Measurements from ENCODE around the gene YWHAB. TPM values are rescaled to one million over a fixed set of nuclear protein-coding genes. Genes with fewer than 3 reads are reported as not detected.
A peak's percentile ranks its signal among the peaks of the same experiment; 100 is the strongest.
"Not testable (repeated sequence)": the region's sequence is repeated elsewhere in the genome, so short reads cannot be mapped to it uniquely, and the experiment has no call there.

The YWHAB gene
- total RNA-seq, 1 experiment from 2014 or later = 224 TPM

- DNase-seq (ENCODE audit: low spot score) = no peak
- no peaks in the 10 kb centered on the region for H3K9me3 ChIP-seq (ENCODE audit: low read depth, low read length, poor library complexity, severe bottlenecking)
- no TSS peak for BruUV-seq (replicated peaks)
- no peak overlapping the region for H3K27ac ChIP-seq (ENCODE audit: low read depth, low read length, poor library complexity, severe bottlenecking)
- H3K4me1 ChIP-seq (ENCODE audit: insufficient read depth, low read length, poor library complexity, severe bottlenecking) = no peaks in the 10 kb centered on the region
- no peaks in the 10 kb centered on the region for H3K36me3 ChIP-seq (ENCODE audit: insufficient read depth, low read length, poor library complexity, severe bottlenecking)
- H3K4me3 ChIP-seq (ENCODE audit: low read depth, low read length, poor library complexity, severe bottlenecking) = no peak overlapping the region
- CTCF ChIA-PET = interaction anchor here (1.1 kb wide), 1 partner anchor 122 kb away, joined by 5 read pairs; no protein-coding TSS in a partner anchor
- H3K27me3 ChIP-seq (replicated peaks; ENCODE audit: insufficient read depth, low read depth, low read length, poor library complexity) = no peaks in the 10 kb centered on the region
- TF ChIP-seq CTCF (conservative IDR thresholded peaks at IDR 0.05; ENCODE audit: low read depth, low read length) (no peak), EZH2 (IDR thresholded peaks at IDR 0.05; ENCODE audit: borderline replicate concordance, low read depth, low read length, poor library complexity, severe bottlenecking) (no peak)
- POLR2A ChIA-PET (ENCODE audit: low non-redundant PET) = no interaction called here
- intact Hi-C loops (cut with micrococcal nuclease; ENCODE audit: unreplicated experiment) = no loop called here
Observed at GRCh38 chr20:44869471-44869870, 16.0 kb upstream of the YWHAB start.

- H3K36me3 ChIP-seq (ENCODE audit: insufficient read depth, low read length, poor library complexity, severe bottlenecking); H3K9me3 ChIP-seq (ENCODE audit: low read depth, low read length, poor library complexity, severe bottlenecking); H3K27ac ChIP-seq (ENCODE audit: low read depth, low read length, poor library complexity, severe bottlenecking); H3K4me3 ChIP-seq (ENCODE audit: low read depth, low read length, poor library complexity, severe bottlenecking); BruUV-seq (replicated peaks); POLR2A ChIA-PET (ENCODE audit: low non-redundant PET); intact Hi-C loops (cut with micrococcal nuclease; ENCODE audit: unreplicated experiment); H3K27me3 ChIP-seq (replicated peaks; ENCODE audit: insufficient read depth, low read depth, low read length, poor library complexity); CTCF ChIA-PET; H3K4me1 ChIP-seq (ENCODE audit: insufficient read depth, low read length, poor library complexity, severe bottlenecking); DNase-seq (ENCODE audit: low spot score): not testable (repeated sequence)
Observed at GRCh38 chr20:44882360-44882759, 3.1 kb upstream of the YWHAB start.

- Histone ChIP-seq H3K36me3 (ENCODE audit: insufficient read depth, low read length, poor library complexity, severe bottlenecking) (peaks cover 4% of the 10 kb centered on the region), H3K9me3 (ENCODE audit: low read depth, low read length, poor library complexity, severe bottlenecking) (no peaks in the 10 kb centered on the region), H3K27ac (ENCODE audit: low read depth, low read length, poor library complexity, severe bottlenecking) (no peak overlapping the region), H3K27me3 (replicated peaks; ENCODE audit: insufficient read depth, low read depth, low read length, poor library complexity) (no peaks in the 10 kb centered on the region), H3K4me3 (ENCODE audit: low read depth, low read length, poor library complexity, severe bottlenecking) (no peak overlapping the region), H3K4me1 (ENCODE audit: insufficient read depth, low read length, poor library complexity, severe bottlenecking) (peaks cover 14% of the 10 kb centered on the region)
- ChIA-PET POLR2A (ENCODE audit: low non-redundant PET) (no interaction called here), CTCF (no interaction called here)
- no TSS peak for BruUV-seq (replicated peaks)
- TF ChIP-seq CTCF (conservative IDR thresholded peaks at IDR 0.05; ENCODE audit: low read depth, low read length) (no peak), EZH2 (IDR thresholded peaks at IDR 0.05; ENCODE audit: borderline replicate concordance, low read depth, low read length, poor library complexity, severe bottlenecking) (no peak)
- no peak for DNase-seq (ENCODE audit: low spot score)
- intact Hi-C loops (cut with micrococcal nuclease; ENCODE audit: unreplicated experiment) = no loop called here
Observed at GRCh38 chr20:44883214-44883902, 2.1 kb upstream of the YWHAB start.

GRCh38 chr20:44884907-44885391 is 556 bp upstream of the YWHAB start:
- no peak for DNase-seq (ENCODE audit: low spot score)
- Histone ChIP-seq H3K4me3 (ENCODE audit: low read depth, low read length, poor library complexity, severe bottlenecking) (peak overlapping the region; percentile 91), H3K36me3 (ENCODE audit: insufficient read depth, low read length, poor library complexity, severe bottlenecking) (peaks cover 4% of the 10 kb centered on the region), H3K9me3 (ENCODE audit: low read depth, low read length, poor library complexity, severe bottlenecking) (no peaks in the 10 kb centered on the region), H3K27me3 (replicated peaks; ENCODE audit: insufficient read depth, low read depth, low read length, poor library complexity) (no peaks in the 10 kb centered on the region), H3K4me1 (ENCODE audit: insufficient read depth, low read length, poor library complexity, severe bottlenecking) (peaks cover 20% of the 10 kb centered on the region), H3K27ac (ENCODE audit: low read depth, low read length, poor library complexity, severe bottlenecking) (peak overlapping the region; percentile 97)
- ChIA-PET CTCF (interaction anchor here (1.3 kb wide), 1 partner anchor 18 kb away, joined by 4 read pairs; no protein-coding TSS in a partner anchor), POLR2A (ENCODE audit: low non-redundant PET) (interaction anchor here (0.6 to 0.7 kb wide), 2 partner anchors 139 to 408 kb away, joined by 3 to 4 read pairs; no protein-coding TSS in a partner anchor)
- TF ChIP-seq CTCF (conservative IDR thresholded peaks at IDR 0.05; ENCODE audit: low read depth, low read length) = no peak
- intact Hi-C loops (cut with micrococcal nuclease; ENCODE audit: unreplicated experiment) = no loop called here
- BruUV-seq (replicated peaks) = TSS peak; percentile 69
